Aorta (tissue), 5 donors: Measurements from ENCODE around the gene ENGASE. TPM values are rescaled to one million over a fixed set of nuclear protein-coding genes. Genes with fewer than 3 reads are reported as not detected.

ENCODE experiments used
- ATAC-seq: fragments of 200-7000 bp; cut with Tn5 transposase; one replicate; pipeline ENCODE4 v1.9.1; 2022; ENCODE audit warnings: moderate library complexity; ENCODE audit not compliant: low FRiP score
- DNase-seq, 2 donors: peaks; one replicate each; pipeline ENCODE4 v3.0.0-alpha.2; 2020
- H3K27ac ChIP-seq, 2 donors: one replicate each; pipeline ENCODE4 v1.5.1; 2013; ENCODE audit warnings: low read length in 2 of 2, mild to moderate bottlenecking in 2 of 2, moderate library complexity in 2 of 2, control low read depth in 1 of 2, inconsistent platforms in 1 of 2, low read depth in 1 of 2
- H3K27me3 ChIP-seq, 2 donors: one replicate each; pipeline ENCODE4 v1.6.1; 2013; ENCODE audit warnings: control low read depth in 1 of 2, low read length in 1 of 2, mild to moderate bottlenecking in 1 of 2, moderate library complexity in 1 of 2; ENCODE audit not compliant: insufficient read depth in 2 of 2, control insufficient read depth in 1 of 2
- H3K36me3 ChIP-seq, 2 donors: one replicate each; pipeline ENCODE4 v1.6.1; 2013; ENCODE audit warnings: control low read depth in 1 of 2, low read length in 1 of 2, mild to moderate bottlenecking in 1 of 2; ENCODE audit not compliant: insufficient read depth in 2 of 2, control insufficient read depth in 1 of 2
- H3K4me1 ChIP-seq, 2 donors: one replicate each; pipeline ENCODE4 v1.6.1; 2013; ENCODE audit warnings: low read length in 2 of 2, control low read depth in 1 of 2, mild to moderate bottlenecking in 1 of 2, moderate library complexity in 1 of 2; ENCODE audit not compliant: insufficient read depth in 2 of 2, control insufficient read depth in 1 of 2
- H3K4me3 ChIP-seq, 2 donors: one replicate each; pipeline ENCODE4 v1.5.1; 2013; ENCODE audit warnings: low read length in 2 of 2, control low read depth in 1 of 2, mild to moderate bottlenecking in 1 of 2
- H3K9me3 ChIP-seq: one replicate; pipeline ENCODE4 v1.6.1; 2013; ENCODE audit warnings: mild to moderate bottlenecking, low read length; ENCODE audit not compliant: control insufficient read depth
- WGBS, 2 donors: extraction: QIAGEN DNeasy Blood & Tissue Kit; methylation state at CpG; one replicate each; pipeline ENCODE4 v1.1.7; 2013; 5-methylcytosine and 5-hydroxymethylcytosine counted together
- intact Hi-C, 2 donors: fragments of 100-400 bp; cut with DNase I; formaldehyde crosslinking; loops; one replicate each; pipeline versions ENCODE4 v1.14.2 to v1.15.0; 2022
- polyA plus RNA-seq, 2 donors: library from polyadenylated mRNA; stranded (reverse); fragments of 200-250 nt; gene quantifications; one replicate each; pipeline ENCODE4 v1.2.3, GENCODE V29; 2013
- total RNA-seq, 2 donors: library from RNA; stranded (reverse); fragmentation: NEBNext Ultra II Directional; extraction: Animal tissue kit (Norgen Biotek cat#: 25700); gene quantifications; one replicate each; pipeline ENCODE4 v1.2.1, GENCODE V29; 2021
- donor health status: healthy with polysubstance abuse.
- donor health status: Bipolar disorder and iron deficiency.
- donor health status: DM: no; HTN: no; CAD: no.
- donor health status: DM: no; HTN: no; CAD: no.
- donor health status: DM: yes; HTN: yes; CAD: no.

ENGASE gene
- total and polyA plus RNA-seq, 4 donors: 7.0 to 60.5 (median 51.6) TPM

GRCh38 chr17:79043931-79044320 is 30.7 kb upstream of the ENGASE start:
- no peaks in the 10 kb centered on the region for H3K9me3 ChIP-seq
- DNase-seq (peak; percentile 47 to 62), ATAC-seq (no peak)
- intact Hi-C loops: loop anchor here in 1 of 2 donors (2.0 kb wide), 1 partner anchor 39 kb away; no protein-coding TSS in a partner anchor
- WGBS, 2 donors: 83 to 86% methylated on average over 12 of the region's 12 CpGs
- no peaks in the 10 kb centered on the region for H3K27me3 ChIP-seq
- H3K27ac ChIP-seq: no peak overlapping the region
- no peaks in the 10 kb centered on the region for H3K4me1 ChIP-seq
- no peak overlapping the region for H3K4me3 ChIP-seq
- H3K36me3 ChIP-seq: peaks cover 0 to 5% of the 10 kb centered on the region in 2 donors

- intact Hi-C loops: loop anchor here in 1 of 2 donors (2.0 kb wide), 1 partner anchor 38 kb away; no protein-coding TSS in a partner anchor
These were observed 30.2 kb upstream of the ENGASE start for GRCh38 chr17:79044462-79044861.

GRCh38 chr17:79045001-79045729 is 29.5 kb upstream of the ENGASE start:
- no peaks in the 10 kb centered on the region for H3K9me3 ChIP-seq
- H3K27me3 ChIP-seq: no peaks in the 10 kb centered on the region
- no peak overlapping the region for H3K4me3 ChIP-seq
- peaks cover 0 to 5% of the 10 kb centered on the region in 2 donors for H3K36me3 ChIP-seq
- H3K4me1 ChIP-seq: no peaks in the 10 kb centered on the region
- no peak overlapping the region for H3K27ac ChIP-seq
- ATAC-seq: no peak
- DNase-seq: peak; percentile 44 to 76
- intact Hi-C loops: loop anchor here in 1 of 2 donors (2.0 kb wide), 1 partner anchor 38 kb away; no protein-coding TSS in a partner anchor
- whole genome bisulfite sequencing, 2 donors: 85 to 88% methylated on average over 15 of the region's 15 CpGs

More at GRCh38 chr17:79044462-79044861, 30.2 kb upstream of the ENGASE start:
- peak; percentile 34 to 61 for DNase-seq
- H3K4me1 ChIP-seq: no peaks in the 10 kb centered on the region
- no peaks in the 10 kb centered on the region for H3K9me3 ChIP-seq
- WGBS, 2 donors: 91 to 94% methylated on average over 11 of the region's 11 CpGs
- no peak overlapping the region for H3K4me3 ChIP-seq
- no peak overlapping the region for H3K27ac ChIP-seq
- H3K36me3 ChIP-seq: peaks cover 0 to 5% of the 10 kb centered on the region in 2 donors
- ATAC-seq: no peak
- H3K27me3 ChIP-seq: no peaks in the 10 kb centered on the region

DNA sequence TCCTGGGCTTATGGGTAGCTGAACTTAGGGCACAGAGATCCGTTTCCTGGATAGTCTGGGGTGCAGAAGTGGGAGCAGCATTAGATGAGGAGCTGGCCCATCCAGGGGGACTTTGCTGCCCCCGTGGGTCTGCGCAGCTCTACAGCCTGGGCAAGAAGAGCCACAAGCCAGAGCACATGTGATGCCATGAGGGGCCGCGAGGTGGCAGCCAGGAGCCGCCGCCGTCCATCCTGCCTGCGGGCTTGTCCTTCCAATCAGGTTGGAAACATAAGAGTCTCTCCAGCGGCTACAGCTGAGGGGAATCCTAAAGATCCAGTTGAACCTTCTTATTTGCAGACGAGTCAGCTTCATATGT is 28.8 kb upstream of the ENGASE start:
- peak; percentile 87 for ATAC-seq

GRCh38 chr17:79046197-79046915 is 28.3 kb upstream of the ENGASE start:
- H3K27me3 ChIP-seq: no peaks in the 10 kb centered on the region
- H3K4me1 ChIP-seq: no peaks in the 10 kb centered on the region
- ATAC-seq: peak; percentile 66
- peak overlapping the region in 1 of 2 donors; percentile 12 for H3K27ac ChIP-seq
- H3K9me3 ChIP-seq: no peaks in the 10 kb centered on the region
- DNase-seq: peak; percentile 65 to 79
- intact Hi-C loops: loop anchor here in 1 of 2 donors (2.0 kb wide), 1 partner anchor 36 kb away; no protein-coding TSS in a partner anchor
- peaks cover 0 to 5% of the 10 kb centered on the region in 2 donors for H3K36me3 ChIP-seq
- WGBS, 2 donors: 39 to 49% methylated on average over 25 of the region's 25 CpGs
- H3K4me3 ChIP-seq: no peak overlapping the region

More for the DNA sequence above, 28.8 kb upstream of the ENGASE start:
- peaks cover 0 to 5% of the 10 kb centered on the region in 2 donors for H3K36me3 ChIP-seq
- H3K27ac ChIP-seq: no peak overlapping the region
- H3K27me3 ChIP-seq: no peaks in the 10 kb centered on the region
- peak; percentile 80 to 92 for DNase-seq
- H3K4me1 ChIP-seq: no peaks in the 10 kb centered on the region
- H3K9me3 ChIP-seq: no peaks in the 10 kb centered on the region
- WGBS, 2 donors: 2 to 3% methylated on average over 11 of the region's 11 CpGs
- intact Hi-C loops: loop anchor here (2.0 kb wide), 1 partner anchor 37 kb away; no protein-coding TSS in a partner anchor
- no peak overlapping the region for H3K4me3 ChIP-seq

- Histone ChIP-seq H3K36me3 (peaks cover 0 to 5% of the 10 kb centered on the region in 2 donors), H3K4me3 (no peak overlapping the region), H3K27me3 (no peaks in the 10 kb centered on the region), H3K4me1 (no peaks in the 10 kb centered on the region), H3K9me3 (no peaks in the 10 kb centered on the region), H3K27ac (peak overlapping the region in 1 of 2 donors; percentile 12)
- intact Hi-C loops: loop anchor here in 1 of 2 donors (2.0 kb wide), 1 partner anchor 36 kb away; no protein-coding TSS in a partner anchor
- peak; percentile 81 for ATAC-seq
- WGBS, 2 donors: 33 to 49% methylated on average over 15 of the region's 15 CpGs
- DNase-seq: peak; percentile 67 to 77
These were observed 27.7 kb upstream of the ENGASE start for GRCh38 chr17:79046916-79047280.

GRCh38 chr17:79047291-79047920 is 27.2 kb upstream of the ENGASE start:
- intact Hi-C loops: loop anchor here in 1 of 2 donors (2.0 kb wide), 1 partner anchor 35 kb away; no protein-coding TSS in a partner anchor
- H3K27me3 ChIP-seq: no peaks in the 10 kb centered on the region
- H3K4me3 ChIP-seq: no peak overlapping the region
- H3K36me3 ChIP-seq: peaks cover 0 to 5% of the 10 kb centered on the region in 2 donors
- H3K9me3 ChIP-seq: no peaks in the 10 kb centered on the region
- DNase-seq: peak; percentile 52 to 78
- H3K4me1 ChIP-seq: peaks cover 0 to 1% of the 10 kb centered on the region in 2 donors
- 75 to 80% methylated on average over 30 of the region's 30 CpGs for WGBS, 2 donors
- H3K27ac ChIP-seq: no peak overlapping the region
- ATAC-seq: peak; percentile 51
